H9 (cell line): ENCODE data around the gene MED1. TPM values are rescaled to one million over a fixed set of nuclear protein-coding genes. Genes with fewer than 3 reads are reported as not detected.

Experiments
- DNase-seq: peaks from one replicate; pipeline ENCODE4 v3.0.0-alpha.2; 2017
- H2AFZ ChIP-seq: one replicate; pipeline ENCODE4 v1.6.1; 2013; ENCODE audit warnings: mild to moderate bottlenecking, low read length, control low read depth, moderate library complexity
- H2AK5ac ChIP-seq: 2 replicates; pipeline ENCODE4 v1.6.1; 2013; ENCODE audit warnings: low read length, control low read depth, mixed read lengths; ENCODE audit not compliant: insufficient read length
- H2BK120ac ChIP-seq: one replicate; pipeline ENCODE4 v1.6.1; 2013; ENCODE audit warnings: low read depth, mild to moderate bottlenecking, low read length, control low read depth, inconsistent platforms; ENCODE audit not compliant: poor library complexity, severe bottlenecking
- H2BK12ac ChIP-seq: 2 replicates; pipeline ENCODE4 v1.6.1; 2013; ENCODE audit warnings: low read length, control low read depth, mixed read lengths, low read depth; ENCODE audit not compliant: insufficient read length
- H2BK15ac ChIP-seq: 2 replicates; pipeline ENCODE4 v1.6.1; 2013; ENCODE audit warnings: low read depth, low read length, control low read depth
- H2BK20ac ChIP-seq: one replicate; pipeline ENCODE4 v1.6.1; 2013; ENCODE audit warnings: low read depth, mild to moderate bottlenecking, low read length, control low read depth, inconsistent platforms; ENCODE audit not compliant: poor library complexity, severe bottlenecking
- H2BK5ac ChIP-seq: 2 replicates; pipeline ENCODE4 v1.6.1; 2013; ENCODE audit warnings: low read length, control low read depth, mixed read lengths; ENCODE audit not compliant: insufficient read length
- H3K14ac ChIP-seq: 2 replicates; pipeline ENCODE4 v1.6.1; 2013; ENCODE audit warnings: low read length, control low read depth; ENCODE audit not compliant: insufficient read depth
- H3K18ac ChIP-seq: 2 replicates; pipeline ENCODE4 v1.6.1; 2013; ENCODE audit warnings: low read depth, mild to moderate bottlenecking, mixed read lengths, low read length, control low read depth; ENCODE audit not compliant: insufficient read length
- H3K23ac ChIP-seq: 2 replicates; pipeline ENCODE4 v1.6.1; 2013; ENCODE audit warnings: low read length, control low read depth, mixed read lengths, low read depth; ENCODE audit not compliant: insufficient read length
- H3K23me2 ChIP-seq: 2 replicates; pipeline ENCODE4 v1.6.1; 2013; ENCODE audit warnings: low read depth, mild to moderate bottlenecking, mixed read lengths, low read length, control low read depth; ENCODE audit not compliant: insufficient read length, poor library complexity, severe bottlenecking
- H3K27ac ChIP-seq: 2 replicates; pipeline ENCODE4 v1.5.1; 2013; ENCODE audit warnings: low read length, control low read depth, mixed read lengths, low read depth; ENCODE audit not compliant: insufficient read length
- H3K27me3 ChIP-seq: 2 replicates; pipeline ENCODE4 v1.6.1; 2013; ENCODE audit warnings: low read length, control low read depth, inconsistent platforms; ENCODE audit not compliant: insufficient read depth
- H3K4ac ChIP-seq: 2 replicates; pipeline ENCODE4 v1.6.1; 2013; ENCODE audit warnings: low read depth, mild to moderate bottlenecking, control low read depth, inconsistent platforms, low read length, moderate library complexity
- H3K4me1 ChIP-seq: 2 replicates; pipeline ENCODE4 v1.6.1; 2013; ENCODE audit warnings: low read length, control low read depth, inconsistent platforms; ENCODE audit not compliant: insufficient read depth
- H3K4me2 ChIP-seq: 2 replicates; pipeline ENCODE4 v1.6.1; 2013; ENCODE audit warnings: low read length, control low read depth, mixed read lengths; ENCODE audit not compliant: insufficient read length, insufficient read depth
- H3K56ac ChIP-seq: 2 replicates; pipeline ENCODE4 v1.6.1; 2013; ENCODE audit warnings: low read depth, mild to moderate bottlenecking, mixed read lengths, low read length, control low read depth; ENCODE audit not compliant: insufficient read length
- H3K79me1 ChIP-seq: 2 replicates; pipeline ENCODE4 v1.6.1; 2013; ENCODE audit warnings: low read depth, mild to moderate bottlenecking, moderate library complexity, low read length, control low read depth, inconsistent platforms; ENCODE audit not compliant: insufficient read depth, poor library complexity, severe bottlenecking
- H3K79me2 ChIP-seq: 2 replicates; pipeline ENCODE4 v1.6.1; 2013; ENCODE audit warnings: low read length, control low read depth, inconsistent platforms; ENCODE audit not compliant: insufficient read depth
- H3K9ac ChIP-seq: 2 replicates; pipeline ENCODE4 v1.6.1; 2013; ENCODE audit warnings: low read length, control low read depth, mixed read lengths; ENCODE audit not compliant: insufficient read length; ENCODE audit errors: extremely low read depth
- H3K9me3 ChIP-seq: one replicate; pipeline ENCODE4 v1.6.1; 2013; ENCODE audit warnings: low read depth, low read length, inconsistent platforms; ENCODE audit not compliant: control insufficient read depth
- H3T11ph ChIP-seq: one replicate; pipeline ENCODE4 v1.6.1; 2013; ENCODE audit warnings: mild to moderate bottlenecking, low read length, control low read depth, inconsistent platforms
- H4K20me1 ChIP-seq: one replicate; pipeline ENCODE4 v1.6.1; 2013; ENCODE audit not compliant: control insufficient read depth, insufficient read length, insufficient read depth
- H4K5ac ChIP-seq: 2 replicates; pipeline ENCODE4 v1.6.1; 2013; ENCODE audit warnings: low read depth, mild to moderate bottlenecking, mixed read lengths, low read length, control low read depth; ENCODE audit not compliant: insufficient read length
- H4K8ac ChIP-seq: replicated peaks from 2 replicates; pipeline ENCODE4 v1.6.1; 2013; ENCODE audit warnings: low read length, control low read depth, mixed read lengths, low read depth; ENCODE audit not compliant: insufficient read length
- H4K91ac ChIP-seq: 2 replicates; pipeline ENCODE4 v1.6.1; 2013; ENCODE audit warnings: low read depth, mild to moderate bottlenecking, moderate library complexity, mixed read lengths, low read length, control low read depth; ENCODE audit not compliant: insufficient read length
- H3K27ac Mint-ChIP-seq, 3 experiments: 2 replicates in 2 of 3; 3 replicates in 1 of 3; pipeline ENCODE4 v1.8.0; 2020 to 2021; ENCODE audit warnings: mixed read lengths in 3 of 3, mild to moderate bottlenecking in 1 of 3, moderate library complexity in 1 of 3
- H3K27me3 Mint-ChIP-seq: 2 replicates; pipeline ENCODE4 v1.8.0; 2021; ENCODE audit warnings: low read depth, mild to moderate bottlenecking, moderate library complexity, mixed read lengths
- H3K36me3 Mint-ChIP-seq, 3 experiments: 2 replicates in 2 of 3; 3 replicates in 1 of 3; pipeline ENCODE4 v1.8.0; 2020 to 2021; ENCODE audit warnings: low read depth in 3 of 3, mixed read lengths in 3 of 3; ENCODE audit not compliant: insufficient read depth in 1 of 3
- H3K4me1 Mint-ChIP-seq, 2 experiments: 2 replicates each; pipeline ENCODE4 v1.8.0; 2020; ENCODE audit warnings: mixed read lengths in 2 of 2
- H3K4me3 Mint-ChIP-seq, 2 experiments: 2 replicates in 1 of 2; 3 replicates in 1 of 2; pipeline ENCODE4 v1.8.0; 2020 to 2021; ENCODE audit warnings: mild to moderate bottlenecking in 2 of 2, mixed read lengths in 2 of 2, moderate library complexity in 1 of 2
- H3K9me3 Mint-ChIP-seq, 2 experiments: 2 replicates in 1 of 2; 3 replicates in 1 of 2; pipeline ENCODE4 v1.8.0; 2020; ENCODE audit warnings: mild to moderate bottlenecking in 2 of 2, mixed read lengths in 2 of 2, moderate library complexity in 1 of 2
- CTCF ChIP-seq: fragments of 200-600 bp; sonication (generic); conservative IDR thresholded peaks from 3 replicates; pipeline ENCODE4 v1.8.0; 2021; ENCODE audit warnings: antibody characterized with exemption, mild to moderate bottlenecking
- WGBS: extraction: QIAGEN DNeasy Blood & Tissue Kit; methylation state at CpG from one replicate; pipeline ENCODE4 v1.1.7; 2013; ENCODE audit warnings: missing lambda C conversion rate, low lambda C conversion rate, mixed read lengths; ENCODE audit not compliant: insufficient read length; ENCODE audit errors: extremely low coverage; 5-methylcytosine and 5-hydroxymethylcytosine counted together
- total RNA-seq: library from RNA; stranded (reverse); gene quantifications from 2 replicates; pipeline ENCODE4 v1.2.1, GENCODE V29; 2021

Gene MED1
- total RNA-seq, 1 experiment from 2014 or later, result 59.2 TPM

DNA sequence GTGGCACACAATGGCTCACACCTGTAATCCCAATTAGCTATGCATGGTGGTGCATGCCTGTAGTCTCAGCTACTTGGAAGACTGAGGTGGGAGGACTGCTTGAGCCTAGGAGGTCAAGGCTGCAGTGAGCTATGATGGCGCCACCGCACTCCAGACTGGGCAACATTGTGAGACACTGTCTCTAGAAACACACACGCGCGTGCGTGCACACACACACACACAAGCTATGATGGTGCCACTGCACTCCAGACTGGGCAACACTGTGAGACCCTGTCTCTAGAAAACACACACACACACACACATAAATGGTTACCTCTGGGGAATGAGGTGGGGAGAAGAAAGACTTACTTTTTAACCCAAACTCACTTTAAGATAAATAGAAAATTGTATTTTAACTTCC, 66.0 kb downstream of the MED1 start:
- H3K27me3 Mint-ChIP-seq, result no peaks in the 10 kb centered on the region
- H4K8ac ChIP-seq, result no peak overlapping the region
- no peak for TF ChIP-seq CTCF
- H2AK5ac ChIP-seq, result no peak overlapping the region
- no peaks in the 10 kb centered on the region for H3K4me1 Mint-ChIP-seq
- no CpG with 5 or more reads among the region's 6 CpGs for WGBS
- H3K4me2 ChIP-seq, result no peak overlapping the region
- H4K91ac ChIP-seq, result no peak overlapping the region
- no peaks in the 10 kb centered on the region for H3K27me3 ChIP-seq
- H4K20me1 ChIP-seq, result no peaks in the 10 kb centered on the region
- no peak overlapping the region for H2BK15ac ChIP-seq
- no peaks in the 10 kb centered on the region for H3K79me2 ChIP-seq
- peak overlapping the region in 1 of 3 experiments; percentile 73; a peak in 1 of 7 replicates for H3K27ac Mint-ChIP-seq
- H3K27ac ChIP-seq, result no peak overlapping the region
- no peaks in the 10 kb centered on the region for H3K9me3 ChIP-seq
- H3K4me3 Mint-ChIP-seq, result no peak overlapping the region
- no peak overlapping the region for H2BK5ac ChIP-seq
- no peak overlapping the region for H2AFZ ChIP-seq
- H3K79me1 ChIP-seq, result no peaks in the 10 kb centered on the region
- no peaks in the 10 kb centered on the region for H3K36me3 Mint-ChIP-seq
- no peak overlapping the region for H2BK120ac ChIP-seq
- no peaks in the 10 kb centered on the region for H3K4me1 ChIP-seq
- no peak overlapping the region for H2BK20ac ChIP-seq
- DNase-seq, result no peak
- no peaks in the 10 kb centered on the region for H3K9me3 Mint-ChIP-seq
- no peak overlapping the region for H3K4ac ChIP-seq
- no peak overlapping the region for H3K18ac ChIP-seq
- no peak overlapping the region for H3K14ac ChIP-seq
- H3K9ac ChIP-seq, result no peak overlapping the region
- no peak overlapping the region for H3T11ph ChIP-seq
- H3K23ac ChIP-seq, result no peak overlapping the region
- H4K5ac ChIP-seq, result no peak overlapping the region
- H3K56ac ChIP-seq, result no peak overlapping the region
- no peak overlapping the region for H2BK12ac ChIP-seq
- no peaks in the 10 kb centered on the region for H3K23me2 ChIP-seq
